Motor neuron (in vitro differentiated cells): Measurements from ENCODE around the gene LRRC3C. TPM values are rescaled to one million over a fixed set of nuclear protein-coding genes. Genes with fewer than 3 reads are reported as not detected.
"Not testable (repeated sequence)": the region's sequence is repeated elsewhere in the genome, so short reads cannot be mapped to it uniquely, and the experiment has no call there.

Source experiments
- ATAC-seq, 8 experiments: fragments of 200-7000 bp; cut with Tn5 transposase; replicated peaks in 6 of 8; 2 replicates each; pipeline ENCODE4 v1.8.0; 2021; ENCODE audit warnings: mild to moderate bottlenecking in 8 of 8, moderate library complexity in 8 of 8
- H3K27ac ChIP-seq, 2 donors: fragments of 250-450 bp; sonication (Bioruptor Pico); 2 replicates each; pipeline ENCODE4 v1.9.0; 2021; ENCODE audit warnings: antibody characterized with exemption in 2 of 2, mild to moderate bottlenecking in 2 of 2, moderate library complexity in 1 of 2
- H3K4me1 ChIP-seq, 2 donors: fragments of 250-450 bp; sonication (Bioruptor Pico); replicated peaks in 1 of 2; 2 replicates each; pipeline ENCODE4 v1.6.1; 2021; ENCODE audit warnings: antibody characterized with exemption in 2 of 2, mild to moderate bottlenecking in 2 of 2, moderate library complexity in 1 of 2
- H3K4me3 ChIP-seq, 5 donors: fragments of 250-450 bp; sonication (Bioruptor Pico); 2 replicates each; pipeline ENCODE4 v1.9.0; 2021; ENCODE audit warnings: antibody characterized with exemption in 5 of 5, mild to moderate bottlenecking in 5 of 5, moderate library complexity in 4 of 5
- WGBS, 10 experiments: fragments of 450-650 bp; shearing (Covaris generic); methylation state at CpG; one replicate each; pipeline ENCODE4 v1.0.0; 2022; 5-methylcytosine and 5-hydroxymethylcytosine counted together
- in situ Hi-C, 9 experiments: fragments of 400-800 bp; cut with MboI; loops; one replicate each; pipeline ENCODE4 v1.15.0; 2021; ENCODE audit warnings: low sequenced_read_pairs in 9 of 9, low pct_unique_long_range_greater_than_20kb in 2 of 9; ENCODE audit not compliant: unreplicated experiment in 9 of 9
- total RNA-seq, 8 experiments: library from RNA; unstranded; fragments of 300-600 nt; gene quantifications; 2 replicates each; pipeline versions ENCODE4 v1.2.3 to v1.2.4, GENCODE V29; 2022

LRRC3C gene
- total RNA-seq, 8 experiments from 2014 or later, result 0.52 TPM; not detected in 7

GRCh38 chr17:39943702-39944392 lies 16.3 kb downstream of the LRRC3C start:
- WGBS, 10 experiments, result 59 to 100% (median 79%) methylated on average over 1 to 8 of the region's 14 CpGs; no CpG with 5 or more reads in 5 of the 10 experiments
- peaks cover 6 to 7% of the 10 kb centered on the region in 2 donors for H3K4me1 ChIP-seq
- ATAC-seq, result no peak
- no peak overlapping the region for H3K4me3 ChIP-seq
- in situ Hi-C loops, result loop anchor here in 1 of 9 experiments (10.0 kb wide), 1 partner anchor 49 kb away; no protein-coding TSS in a partner anchor
- no peak overlapping the region for H3K27ac ChIP-seq

DNA sequence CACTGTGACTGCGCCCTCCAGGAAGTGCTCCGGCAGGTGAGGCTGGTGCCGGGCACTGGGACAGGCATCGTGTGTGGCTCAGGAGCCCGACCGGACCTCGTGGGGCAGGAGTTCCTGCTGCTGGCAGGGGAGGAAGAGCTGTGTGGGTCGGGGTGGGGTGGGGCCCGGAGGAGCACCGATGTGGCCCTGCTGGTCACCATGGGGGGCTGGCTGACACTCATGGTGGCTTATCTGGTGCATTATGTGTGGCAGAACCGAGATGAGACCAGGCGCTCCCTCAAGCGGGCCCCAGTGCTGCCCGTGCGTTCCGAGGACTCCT lies 16.8 kb downstream of the LRRC3C start:
- ATAC-seq, result peak in 2 of 8 experiments; percentile 3 to 6
- in situ Hi-C loops, result loop anchor here in 1 of 9 experiments (10.0 kb wide), 1 partner anchor 50 kb away; no protein-coding TSS in a partner anchor
- Histone ChIP-seq H3K27ac (no peak overlapping the region), H3K4me3 (no peak overlapping the region), H3K4me1 (peaks cover 1 to 4% of the 10 kb centered on the region in 2 donors)
- WGBS, 10 experiments, result no CpG with 5 or more reads among the region's 16 CpGs

GRCh38 chr17:39946551-39947330 lies 19.2 kb downstream of the LRRC3C start:
- ATAC-seq, result peak in 1 of 8 experiments; percentile 18
- Histone ChIP-seq H3K27ac (no peak overlapping the region), H3K4me3 (no peak overlapping the region), H3K4me1 (no peaks in the 10 kb centered on the region)
- 0 to 100% (median 88%) methylated on average over 1 to 6 of the region's 15 CpGs; no CpG with 5 or more reads in 3 of the 10 experiments for WGBS, 10 experiments
- in situ Hi-C loops, result loop anchor here in 1 of 9 experiments (10.0 kb wide), 1 partner anchor 52 kb away; no protein-coding TSS in a partner anchor

- ATAC-seq, H3K4me1 ChIP-seq: not testable (repeated sequence)
- in situ Hi-C loops, result loop anchor here in 1 of 9 experiments (10.0 kb wide), 1 partner anchor 54 kb away; no protein-coding TSS in a partner anchor
Observed at GRCh38 chr17:39948489-39948828, 20.9 kb downstream of the LRRC3C start.

GRCh38 chr17:39949028-39949427 lies 21.5 kb downstream of the LRRC3C start:
- Histone ChIP-seq H3K4me1 (peaks cover 8 to 13% of the 10 kb centered on the region in 2 donors), H3K27ac (no peak overlapping the region), H3K4me3 (no peak overlapping the region)
- in situ Hi-C loops, result loop anchor here in 1 of 9 experiments (10.0 kb wide), 1 partner anchor 54 kb away; no protein-coding TSS in a partner anchor
- no peak for ATAC-seq
- WGBS, 10 experiments, result 9 to 89% (median 57%) methylated on average over 1 to 2 of the region's 2 CpGs

More at GRCh38 chr17:39948489-39948828, 20.9 kb downstream of the LRRC3C start:
- not testable (repeated sequence) for H3K27ac ChIP-seq, H3K4me3 ChIP-seq
- WGBS, 10 experiments, result 40 to 100% (median 100%) methylated on average over 1 to 2 of the region's 5 CpGs; no CpG with 5 or more reads in 6 of the 10 experiments

- in situ Hi-C loops, result no loop called here
- ATAC-seq, result peak in 4 of 8 experiments; percentile 10 to 30 (median 20)
- peaks cover 8 to 13% of the 10 kb centered on the region in 2 donors for H3K4me1 ChIP-seq
- no peak overlapping the region for H3K4me3 ChIP-seq
- H3K27ac ChIP-seq, result no peak overlapping the region
- 21 to 86% (median 80%) methylated on average over 1 to 2 of the region's 5 CpGs; no CpG with 5 or more reads in 5 of the 10 experiments for WGBS, 10 experiments
Observed at GRCh38 chr17:39950871-39951348, 23.4 kb downstream of the LRRC3C start.

- no peak overlapping the region for H3K27ac ChIP-seq
- H3K4me1 ChIP-seq, result peaks cover 8 to 13% of the 10 kb centered on the region in 2 donors
- in situ Hi-C loops, result no loop called here
- no peak for ATAC-seq
- 72 to 78% (median 74%) methylated on average over 5 to 8 of the region's 22 CpGs; no CpG with 5 or more reads in 6 of the 10 experiments for WGBS, 10 experiments
- peak overlapping the region in 4 of 5 donors; percentile 8 to 29 (median 18) for H3K4me3 ChIP-seq
Observed at GRCh38 chr17:39951924-39952679, 24.6 kb downstream of the LRRC3C start.

DNA sequence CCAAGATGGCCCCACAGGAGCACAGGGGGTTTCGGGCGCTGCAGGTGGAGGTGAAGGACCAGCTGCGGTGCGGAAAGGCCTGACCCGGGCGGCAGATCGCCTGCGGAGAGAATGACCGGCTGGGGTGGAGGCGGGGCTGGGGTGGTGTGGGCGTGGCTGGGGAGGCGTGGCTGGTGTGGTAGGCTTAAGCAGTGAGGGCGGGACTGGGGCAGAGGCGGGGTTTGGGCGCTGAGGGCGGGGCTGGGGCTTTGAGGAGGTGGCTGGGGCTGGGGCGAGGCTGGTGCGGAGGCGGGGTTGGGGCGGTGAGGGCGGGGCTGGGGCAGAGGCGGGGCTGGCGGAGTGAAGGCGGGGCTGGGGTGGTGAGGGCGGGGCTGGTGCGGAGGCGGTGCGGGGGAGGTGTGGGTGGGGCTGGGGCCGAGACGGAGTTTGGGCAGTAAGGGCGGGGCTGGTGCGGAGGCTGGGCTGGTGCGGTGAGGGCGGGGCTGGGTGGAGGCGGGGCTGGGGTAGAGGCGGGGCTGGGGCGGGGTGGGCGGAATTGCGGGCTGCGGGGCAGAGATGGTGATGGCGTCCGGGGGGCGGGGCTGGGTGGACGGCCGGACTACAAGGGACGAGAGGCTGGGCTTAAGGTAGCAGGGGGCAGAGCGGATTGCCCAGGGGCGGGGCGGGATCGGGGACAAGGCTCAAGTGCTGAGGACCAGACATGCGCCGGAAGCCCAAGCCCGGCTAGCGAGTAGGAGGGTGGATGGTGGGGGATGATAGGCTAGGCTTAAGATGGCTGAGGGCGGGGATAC lies 25.3 kb downstream of the LRRC3C start:
- peak; percentile 84 to 94 (median 88) for ATAC-seq
- in situ Hi-C loops, result no loop called here
- peak overlapping the region; percentile 23 to 35 (median 29) for H3K4me3 ChIP-seq
- peaks cover 8 to 13% of the 10 kb centered on the region in 2 donors for H3K4me1 ChIP-seq
- peak overlapping the region; percentile 27 to 30 for H3K27ac ChIP-seq
- WGBS, 10 experiments, result no CpG with 5 or more reads among the region's 55 CpGs

DNA sequence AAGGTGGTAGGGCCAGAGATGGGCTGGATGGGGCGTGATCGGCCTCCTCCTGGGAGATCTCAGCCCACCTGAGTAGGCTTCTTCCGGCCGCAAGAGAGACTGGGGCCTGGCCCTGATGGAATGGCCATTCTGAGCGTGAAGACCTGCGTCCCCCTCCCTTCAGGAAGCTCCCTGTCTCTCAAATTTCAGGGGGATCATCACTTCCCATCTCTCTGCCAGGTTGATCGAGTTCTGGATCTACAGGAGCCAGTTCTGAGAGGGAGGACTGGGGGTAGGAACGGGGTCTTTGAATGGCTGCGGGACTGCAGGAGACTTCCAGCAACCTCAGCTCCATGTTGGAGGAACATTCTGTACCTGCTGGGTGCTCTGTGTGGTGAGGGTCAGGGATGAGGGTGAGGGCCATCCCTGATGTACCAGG lies 25.9 kb downstream of the LRRC3C start:
- in situ Hi-C loops, result no loop called here
- ATAC-seq, result no peak
- Histone ChIP-seq H3K4me1 (peaks cover 8 to 13% of the 10 kb centered on the region in 2 donors), H3K4me3 (peak overlapping the region; percentile 23 to 35 (median 27)), H3K27ac (peak overlapping the region; percentile 27 to 30)
- WGBS, 10 experiments, result 40% methylated on average over 1 of the region's 9 CpGs; no CpG with 5 or more reads in 9 of the 10 experiments

- no peak for ATAC-seq
- H3K4me3 ChIP-seq, result no peak overlapping the region
- 0 to 83% (median 63%) methylated on average over 1 to 2 of the region's 4 CpGs; no CpG with 5 or more reads in 6 of the 10 experiments for WGBS, 10 experiments
- in situ Hi-C loops, result no loop called here
- peaks cover 8 to 13% of the 10 kb centered on the region in 2 donors for H3K4me1 ChIP-seq
- H3K27ac ChIP-seq, result no peak overlapping the region
Observed at GRCh38 chr17:39954876-39955275, 27.3 kb downstream of the LRRC3C start.

- H3K27ac ChIP-seq, result no peak overlapping the region
- 0 to 83% (median 45%) methylated on average over 1 to 3 of the region's 4 CpGs; no CpG with 5 or more reads in 4 of the 10 experiments for WGBS, 10 experiments
- in situ Hi-C loops, result no loop called here
- H3K4me3 ChIP-seq, result no peak overlapping the region
- H3K4me1 ChIP-seq, result peaks cover 8 to 13% of the 10 kb centered on the region in 2 donors
- no peak for ATAC-seq
Observed at GRCh38 chr17:39955726-39956225, 28.2 kb downstream of the LRRC3C start.
